SK-N-SH (cell line): ENCODE results near the gene KRTAP1-4.

Experiments used
- CHD2 ChIP-seq: fragments of 150-350 bp; IDR thresholded peaks from 2 replicates; pipeline ENCODE4 v1.6.1; 2018; ENCODE audit warnings: low read length; ENCODE audit not compliant: partially characterized antibody
- CTCF ChIP-seq: fragments of 200-600 bp; sonication (generic); IDR thresholded peaks from 2 replicates; pipeline ENCODE4 v1.6.1; 2017; ENCODE audit warnings: antibody characterized with exemption, mild to moderate bottlenecking, moderate library complexity
- MAX ChIP-seq: IDR thresholded peaks from 2 replicates; pipeline ENCODE4 v1.4.0; 2012; ENCODE audit warnings: low read depth

DNA sequence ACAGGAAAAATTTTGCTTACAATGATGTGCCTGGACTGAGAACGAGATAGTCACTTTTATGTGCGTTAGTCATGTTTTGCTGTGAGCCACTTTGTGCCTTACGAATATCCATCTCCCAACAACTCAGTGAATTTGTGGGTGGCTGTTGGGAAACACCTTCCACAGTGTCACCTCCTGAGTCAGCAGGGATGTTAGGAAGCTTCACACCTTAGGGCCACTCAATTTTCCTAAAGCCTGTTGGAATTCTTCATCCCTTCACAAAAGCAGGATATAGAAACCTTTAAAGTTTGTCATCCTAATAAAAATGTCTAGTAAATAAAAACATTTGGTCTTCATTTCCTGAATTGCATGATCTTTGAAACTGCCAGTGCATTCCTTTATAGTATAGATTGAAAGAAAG lies 16.8 kb downstream of the KRTAP1-4 start:
- TF ChIP-seq MAX (no peak), CTCF (no peak), CHD2 (no peak)
